H9 (cell line): Measurements from ENCODE around the gene STX16. TPM values are rescaled to one million over a fixed set of nuclear protein-coding genes. Genes with fewer than 3 reads are reported as not detected.

Source experiments
- DNase-seq: peaks from one replicate; pipeline ENCODE4 v3.0.0-alpha.2; 2017
- H2AFZ ChIP-seq: one replicate; pipeline ENCODE4 v1.6.1; 2013; ENCODE audit warnings: mild to moderate bottlenecking, low read length, control low read depth, moderate library complexity
- H2AK5ac ChIP-seq: 2 replicates; pipeline ENCODE4 v1.6.1; 2013; ENCODE audit warnings: low read length, control low read depth, mixed read lengths; ENCODE audit not compliant: insufficient read length
- H2BK120ac ChIP-seq: one replicate; pipeline ENCODE4 v1.6.1; 2013; ENCODE audit warnings: low read depth, mild to moderate bottlenecking, low read length, control low read depth, inconsistent platforms; ENCODE audit not compliant: poor library complexity, severe bottlenecking
- H2BK12ac ChIP-seq: 2 replicates; pipeline ENCODE4 v1.6.1; 2013; ENCODE audit warnings: low read length, control low read depth, mixed read lengths, low read depth; ENCODE audit not compliant: insufficient read length
- H2BK15ac ChIP-seq: 2 replicates; pipeline ENCODE4 v1.6.1; 2013; ENCODE audit warnings: low read depth, low read length, control low read depth
- H2BK20ac ChIP-seq: one replicate; pipeline ENCODE4 v1.6.1; 2013; ENCODE audit warnings: low read depth, mild to moderate bottlenecking, low read length, control low read depth, inconsistent platforms; ENCODE audit not compliant: poor library complexity, severe bottlenecking
- H2BK5ac ChIP-seq: 2 replicates; pipeline ENCODE4 v1.6.1; 2013; ENCODE audit warnings: low read length, control low read depth, mixed read lengths; ENCODE audit not compliant: insufficient read length
- H3K14ac ChIP-seq: 2 replicates; pipeline ENCODE4 v1.6.1; 2013; ENCODE audit warnings: low read length, control low read depth; ENCODE audit not compliant: insufficient read depth
- H3K18ac ChIP-seq: 2 replicates; pipeline ENCODE4 v1.6.1; 2013; ENCODE audit warnings: low read depth, mild to moderate bottlenecking, mixed read lengths, low read length, control low read depth; ENCODE audit not compliant: insufficient read length
- H3K23ac ChIP-seq: 2 replicates; pipeline ENCODE4 v1.6.1; 2013; ENCODE audit warnings: low read length, control low read depth, mixed read lengths, low read depth; ENCODE audit not compliant: insufficient read length
- H3K23me2 ChIP-seq: 2 replicates; pipeline ENCODE4 v1.6.1; 2013; ENCODE audit warnings: low read depth, mild to moderate bottlenecking, mixed read lengths, low read length, control low read depth; ENCODE audit not compliant: insufficient read length, poor library complexity, severe bottlenecking
- H3K27ac ChIP-seq: 2 replicates; pipeline ENCODE4 v1.5.1; 2013; ENCODE audit warnings: low read length, control low read depth, mixed read lengths, low read depth; ENCODE audit not compliant: insufficient read length
- H3K27me3 ChIP-seq: 2 replicates; pipeline ENCODE4 v1.6.1; 2013; ENCODE audit warnings: low read length, control low read depth, inconsistent platforms; ENCODE audit not compliant: insufficient read depth
- H3K4ac ChIP-seq: 2 replicates; pipeline ENCODE4 v1.6.1; 2013; ENCODE audit warnings: low read depth, mild to moderate bottlenecking, control low read depth, inconsistent platforms, low read length, moderate library complexity
- H3K4me1 ChIP-seq: 2 replicates; pipeline ENCODE4 v1.6.1; 2013; ENCODE audit warnings: low read length, control low read depth, inconsistent platforms; ENCODE audit not compliant: insufficient read depth
- H3K4me2 ChIP-seq: 2 replicates; pipeline ENCODE4 v1.6.1; 2013; ENCODE audit warnings: low read length, control low read depth, mixed read lengths; ENCODE audit not compliant: insufficient read length, insufficient read depth
- H3K56ac ChIP-seq: 2 replicates; pipeline ENCODE4 v1.6.1; 2013; ENCODE audit warnings: low read depth, mild to moderate bottlenecking, mixed read lengths, low read length, control low read depth; ENCODE audit not compliant: insufficient read length
- H3K79me1 ChIP-seq: 2 replicates; pipeline ENCODE4 v1.6.1; 2013; ENCODE audit warnings: low read depth, mild to moderate bottlenecking, moderate library complexity, low read length, control low read depth, inconsistent platforms; ENCODE audit not compliant: insufficient read depth, poor library complexity, severe bottlenecking
- H3K79me2 ChIP-seq: 2 replicates; pipeline ENCODE4 v1.6.1; 2013; ENCODE audit warnings: low read length, control low read depth, inconsistent platforms; ENCODE audit not compliant: insufficient read depth
- H3K9ac ChIP-seq: 2 replicates; pipeline ENCODE4 v1.6.1; 2013; ENCODE audit warnings: low read length, control low read depth, mixed read lengths; ENCODE audit not compliant: insufficient read length; ENCODE audit errors: extremely low read depth
- H3K9me3 ChIP-seq: one replicate; pipeline ENCODE4 v1.6.1; 2013; ENCODE audit warnings: low read depth, low read length, inconsistent platforms; ENCODE audit not compliant: control insufficient read depth
- H3T11ph ChIP-seq: one replicate; pipeline ENCODE4 v1.6.1; 2013; ENCODE audit warnings: mild to moderate bottlenecking, low read length, control low read depth, inconsistent platforms
- H4K20me1 ChIP-seq: one replicate; pipeline ENCODE4 v1.6.1; 2013; ENCODE audit not compliant: control insufficient read depth, insufficient read length, insufficient read depth
- H4K5ac ChIP-seq: 2 replicates; pipeline ENCODE4 v1.6.1; 2013; ENCODE audit warnings: low read depth, mild to moderate bottlenecking, mixed read lengths, low read length, control low read depth; ENCODE audit not compliant: insufficient read length
- H4K8ac ChIP-seq: replicated peaks from 2 replicates; pipeline ENCODE4 v1.6.1; 2013; ENCODE audit warnings: low read length, control low read depth, mixed read lengths, low read depth; ENCODE audit not compliant: insufficient read length
- H4K91ac ChIP-seq: 2 replicates; pipeline ENCODE4 v1.6.1; 2013; ENCODE audit warnings: low read depth, mild to moderate bottlenecking, moderate library complexity, mixed read lengths, low read length, control low read depth; ENCODE audit not compliant: insufficient read length
- H3K27ac Mint-ChIP-seq, 3 experiments: 2 replicates in 2 of 3; 3 replicates in 1 of 3; pipeline ENCODE4 v1.8.0; 2020 to 2021; ENCODE audit warnings: mixed read lengths in 3 of 3, mild to moderate bottlenecking in 1 of 3, moderate library complexity in 1 of 3
- H3K27me3 Mint-ChIP-seq: 2 replicates; pipeline ENCODE4 v1.8.0; 2021; ENCODE audit warnings: low read depth, mild to moderate bottlenecking, moderate library complexity, mixed read lengths
- H3K36me3 Mint-ChIP-seq, 3 experiments: 2 replicates in 2 of 3; 3 replicates in 1 of 3; pipeline ENCODE4 v1.8.0; 2020 to 2021; ENCODE audit warnings: low read depth in 3 of 3, mixed read lengths in 3 of 3; ENCODE audit not compliant: insufficient read depth in 1 of 3
- H3K4me1 Mint-ChIP-seq, 2 experiments: 2 replicates each; pipeline ENCODE4 v1.8.0; 2020; ENCODE audit warnings: mixed read lengths in 2 of 2
- H3K4me3 Mint-ChIP-seq, 2 experiments: 2 replicates in 1 of 2; 3 replicates in 1 of 2; pipeline ENCODE4 v1.8.0; 2020 to 2021; ENCODE audit warnings: mild to moderate bottlenecking in 2 of 2, mixed read lengths in 2 of 2, moderate library complexity in 1 of 2
- H3K9me3 Mint-ChIP-seq, 2 experiments: 2 replicates in 1 of 2; 3 replicates in 1 of 2; pipeline ENCODE4 v1.8.0; 2020; ENCODE audit warnings: mild to moderate bottlenecking in 2 of 2, mixed read lengths in 2 of 2, moderate library complexity in 1 of 2
- WGBS: extraction: QIAGEN DNeasy Blood & Tissue Kit; methylation state at CpG from one replicate; pipeline ENCODE4 v1.1.7; 2013; ENCODE audit warnings: missing lambda C conversion rate, low lambda C conversion rate, mixed read lengths; ENCODE audit not compliant: insufficient read length; ENCODE audit errors: extremely low coverage; 5-methylcytosine and 5-hydroxymethylcytosine counted together
- total RNA-seq: library from RNA; stranded (reverse); gene quantifications from 2 replicates; pipeline ENCODE4 v1.2.1, GENCODE V29; 2021
- TF ChIP-seq, protein P1 (sequence below): fragments of 200-600 bp; sonication (generic); conservative IDR thresholded peaks from 3 replicates; pipeline ENCODE4 v1.8.0; 2021; ENCODE audit warnings: antibody characterized with exemption, mild to moderate bottlenecking

STX16 gene
- total RNA-seq, 1 experiment from 2014 or later: 87.8 TPM

DNA sequence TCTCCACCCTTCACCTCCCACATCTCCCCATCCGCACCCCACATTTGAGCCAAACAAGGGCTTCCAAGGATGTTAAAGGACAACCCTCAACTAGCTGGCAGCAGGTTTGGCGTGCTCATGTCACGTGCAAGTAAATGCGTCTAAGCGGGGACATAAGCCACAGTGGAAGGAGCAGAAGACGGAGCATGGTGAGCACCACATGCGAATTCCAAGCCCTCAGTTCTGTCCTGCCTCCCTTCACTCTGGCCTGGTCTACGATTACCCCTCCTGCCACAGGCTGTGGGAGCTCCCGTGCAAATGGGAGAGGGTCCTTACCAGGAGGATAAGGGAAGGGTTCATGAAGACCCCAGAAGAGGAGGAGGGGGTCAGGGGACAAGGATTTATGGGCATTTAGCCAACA, 44.9 kb upstream of the STX16 start:
- H3K27me3 Mint-ChIP-seq: peaks cover 5% of the 10 kb centered on the region
- no peaks in the 10 kb centered on the region for H4K20me1 ChIP-seq
- H3K79me1 ChIP-seq: no peaks in the 10 kb centered on the region
- H3K4me1 Mint-ChIP-seq: no peaks in the 10 kb centered on the region; a peak in 1 of 4 replicates
- H3K9me3 ChIP-seq: no peaks in the 10 kb centered on the region
- no peak overlapping the region for H3K23ac ChIP-seq
- no peaks in the 10 kb centered on the region for H3K9me3 Mint-ChIP-seq
- H3K4me2 ChIP-seq: no peak overlapping the region
- no peak for DNase-seq
- no peak overlapping the region for H3K56ac ChIP-seq
- TF ChIP-seq, protein P1, sequence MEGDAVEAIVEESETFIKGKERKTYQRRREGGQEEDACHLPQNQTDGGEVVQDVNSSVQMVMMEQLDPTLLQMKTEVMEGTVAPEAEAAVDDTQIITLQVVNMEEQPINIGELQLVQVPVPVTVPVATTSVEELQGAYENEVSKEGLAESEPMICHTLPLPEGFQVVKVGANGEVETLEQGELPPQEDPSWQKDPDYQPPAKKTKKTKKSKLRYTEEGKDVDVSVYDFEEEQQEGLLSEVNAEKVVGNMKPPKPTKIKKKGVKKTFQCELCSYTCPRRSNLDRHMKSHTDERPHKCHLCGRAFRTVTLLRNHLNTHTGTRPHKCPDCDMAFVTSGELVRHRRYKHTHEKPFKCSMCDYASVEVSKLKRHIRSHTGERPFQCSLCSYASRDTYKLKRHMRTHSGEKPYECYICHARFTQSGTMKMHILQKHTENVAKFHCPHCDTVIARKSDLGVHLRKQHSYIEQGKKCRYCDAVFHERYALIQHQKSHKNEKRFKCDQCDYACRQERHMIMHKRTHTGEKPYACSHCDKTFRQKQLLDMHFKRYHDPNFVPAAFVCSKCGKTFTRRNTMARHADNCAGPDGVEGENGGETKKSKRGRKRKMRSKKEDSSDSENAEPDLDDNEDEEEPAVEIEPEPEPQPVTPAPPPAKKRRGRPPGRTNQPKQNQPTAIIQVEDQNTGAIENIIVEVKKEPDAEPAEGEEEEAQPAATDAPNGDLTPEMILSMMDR: no peak
- no peak overlapping the region for H3K27ac Mint-ChIP-seq
- H3K27me3 ChIP-seq: no peaks in the 10 kb centered on the region
- H2AK5ac ChIP-seq: no peak overlapping the region
- H4K91ac ChIP-seq: no peak overlapping the region
- H2BK5ac ChIP-seq: no peak overlapping the region
- H3K14ac ChIP-seq: no peak overlapping the region
- H2BK12ac ChIP-seq: no peak overlapping the region
- no peak overlapping the region for H4K8ac ChIP-seq
- no peaks in the 10 kb centered on the region for H3K23me2 ChIP-seq
- no CpG with 5 or more reads among the region's 9 CpGs for WGBS
- H2BK15ac ChIP-seq: no peak overlapping the region
- H3K4me1 ChIP-seq: no peaks in the 10 kb centered on the region
- H3K27ac ChIP-seq: no peak overlapping the region
- no peak overlapping the region for H2BK20ac ChIP-seq
- H2BK120ac ChIP-seq: no peak overlapping the region
- H3K18ac ChIP-seq: no peak overlapping the region
- no peak overlapping the region for H3K9ac ChIP-seq
- no peak overlapping the region for H4K5ac ChIP-seq
- no peak overlapping the region for H3K4ac ChIP-seq
- no peaks in the 10 kb centered on the region; a peak in 1 of 7 replicates for H3K36me3 Mint-ChIP-seq
- H3T11ph ChIP-seq: no peak overlapping the region
- no peak overlapping the region for H2AFZ ChIP-seq
- no peaks in the 10 kb centered on the region for H3K79me2 ChIP-seq
- H3K4me3 Mint-ChIP-seq: no peak overlapping the region
